Measurements from ENCODE around the gene ETFBKMT.

The ETFBKMT gene

DNA sequence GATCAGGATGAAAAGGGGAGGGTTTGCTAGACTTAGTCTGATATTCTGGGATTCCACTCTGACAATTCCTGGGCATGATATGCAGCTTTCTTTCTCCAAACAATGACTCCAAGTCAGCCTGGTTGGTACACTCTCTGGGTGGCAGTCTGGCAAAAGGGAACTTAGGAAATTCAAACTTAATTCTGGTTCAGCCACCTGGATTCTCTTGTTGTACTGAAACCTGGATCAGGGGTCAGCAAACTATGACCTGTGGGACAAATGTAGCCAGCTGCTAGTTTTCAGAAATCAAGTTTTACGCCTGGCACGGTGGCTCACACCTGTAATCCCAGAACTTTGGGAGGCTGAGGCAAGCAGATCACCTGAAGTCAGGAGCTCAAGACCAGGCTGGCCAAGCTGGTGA is 63.1 kb downstream of the ETFBKMT start:
- DNase-seq: no peak
- Histone ChIP-seq H3K27me3 (replicated peaks; ENCODE audit: insufficient read depth, low read length) (no peaks in the 10 kb centered on the region), H3K9ac (ENCODE audit: low read length) (no peak overlapping the region), H3K36me3 (replicated peaks; ENCODE audit: insufficient read depth, low read length) (no peaks in the 10 kb centered on the region), H3F3A (ENCODE audit: insufficient read depth, low read length) (no peaks in the 10 kb centered on the region), H3K4me1 (ENCODE audit: low read length) (no peaks in the 10 kb centered on the region), H3K4me3 (ENCODE audit: low read length) (no peak overlapping the region), H4K20me1 (ENCODE audit: insufficient read depth, low read length) (no peaks in the 10 kb centered on the region), H2AFZ (ENCODE audit: low read length) (no peak overlapping the region), H3K4me2 (ENCODE audit: low read depth, low read length) (no peak overlapping the region), H3K79me2 (ENCODE audit: low read length) (no peaks in the 10 kb centered on the region), H3K27ac (ENCODE audit: low read length) (no peak overlapping the region), H3K9me3 (replicated peaks; ENCODE audit: insufficient read depth, low read length) (no peaks in the 10 kb centered on the region), H3K9me2 (replicated peaks; ENCODE audit: insufficient read depth, low read length) (no peaks in the 10 kb centered on the region; the same call in 1 of the 2 replicates)
- TF ChIP-seq EZH2 (optimal IDR thresholded peaks at IDR 0.05; ENCODE audit: low read depth, low read length) (no peak), EZH2phosphoT487 (IDR thresholded peaks at IDR 0.05; ENCODE audit: low read length) (no peak)
- TF ChIP-seq, protein P1, sequence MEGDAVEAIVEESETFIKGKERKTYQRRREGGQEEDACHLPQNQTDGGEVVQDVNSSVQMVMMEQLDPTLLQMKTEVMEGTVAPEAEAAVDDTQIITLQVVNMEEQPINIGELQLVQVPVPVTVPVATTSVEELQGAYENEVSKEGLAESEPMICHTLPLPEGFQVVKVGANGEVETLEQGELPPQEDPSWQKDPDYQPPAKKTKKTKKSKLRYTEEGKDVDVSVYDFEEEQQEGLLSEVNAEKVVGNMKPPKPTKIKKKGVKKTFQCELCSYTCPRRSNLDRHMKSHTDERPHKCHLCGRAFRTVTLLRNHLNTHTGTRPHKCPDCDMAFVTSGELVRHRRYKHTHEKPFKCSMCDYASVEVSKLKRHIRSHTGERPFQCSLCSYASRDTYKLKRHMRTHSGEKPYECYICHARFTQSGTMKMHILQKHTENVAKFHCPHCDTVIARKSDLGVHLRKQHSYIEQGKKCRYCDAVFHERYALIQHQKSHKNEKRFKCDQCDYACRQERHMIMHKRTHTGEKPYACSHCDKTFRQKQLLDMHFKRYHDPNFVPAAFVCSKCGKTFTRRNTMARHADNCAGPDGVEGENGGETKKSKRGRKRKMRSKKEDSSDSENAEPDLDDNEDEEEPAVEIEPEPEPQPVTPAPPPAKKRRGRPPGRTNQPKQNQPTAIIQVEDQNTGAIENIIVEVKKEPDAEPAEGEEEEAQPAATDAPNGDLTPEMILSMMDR (IDR thresholded peaks at IDR 0.05; ENCODE audit: low read length): no peak
